ENCODE measurements around the gene RRAS. TPM values are rescaled to one million over a fixed set of nuclear protein-coding genes. Genes with fewer than 3 reads are reported as not detected.

Gene RRAS
- total and polyA plus RNA-seq, 2 of the 4 experiments (the other 2 are of a cell fraction), result 50.2 to 241 TPM

- POLR2A ChIA-PET (ENCODE audit: unreplicated experiment), result no interaction called here
- H2BK120ac ChIP-seq (ENCODE audit: low read depth, low read length), result no peak overlapping the region
- 100% methylated on average over 2 of the region's 15 CpGs; no CpG with 5 or more reads in 1 of the 2 experiments for WGBS, 2 experiments (ENCODE audit: extremely low coverage in 2 of 2, insufficient read length in 1 of 2)
- H3K4me2 ChIP-seq (ENCODE audit: low read depth, low read length), result no peak overlapping the region
- H2AK5ac ChIP-seq (ENCODE audit: low read depth, low read length), result no peak overlapping the region
- H3K4ac ChIP-seq (ENCODE audit: low read depth, low read length), result no peak overlapping the region
- no peak overlapping the region for H3K23ac ChIP-seq (ENCODE audit: low read depth, low read length)
- no peak overlapping the region for H4K8ac ChIP-seq (ENCODE audit: low read depth in 2 of 2, low read length in 2 of 2)
- no peaks in the 10 kb centered on the region for H3K9me3 ChIP-seq (ENCODE audit: control insufficient read depth, insufficient read depth, low read length)
- CTCF ChIA-PET, result no interaction called here
- DNase-seq, result no peak
- H3K18ac ChIP-seq (ENCODE audit: low read depth, low read length), result no peak overlapping the region
- H3K27me3 ChIP-seq (ENCODE audit: control insufficient read depth, insufficient read depth, low read length), result no peaks in the 10 kb centered on the region
- H3K4me1 ChIP-seq (ENCODE audit: control insufficient read depth, insufficient read depth, low read length), result peaks cover 7% of the 10 kb centered on the region; the same call in 1 of the 2 replicates
- peaks cover 3% of the 10 kb centered on the region; the same call in 1 of the 2 replicates for H3K9me1 ChIP-seq (ENCODE audit: insufficient read depth, low read length)
- H3K14ac ChIP-seq (replicated peaks; ENCODE audit: low read depth, low read length), result no peak overlapping the region
- H2BK15ac ChIP-seq (ENCODE audit: low read depth, low read length), result no peak overlapping the region
- TF ChIP-seq SMC3 (IDR thresholded peaks at IDR 0.05; ENCODE audit: low read depth, low read length), result no peak
- no peak for TF ChIP-seq POLR2A (IDR thresholded peaks at IDR 0.05; ENCODE audit: low read depth, low read length)
- no peak for TF ChIP-seq ELK1 (IDR thresholded peaks at IDR 0.05; ENCODE audit: borderline replicate concordance, low read depth, low read length)
- TF ChIP-seq MAFK (IDR thresholded peaks at IDR 0.05; ENCODE audit: low read depth, low read length), result no peak
- TF ChIP-seq NFE2L2 (IDR thresholded peaks at IDR 0.05; ENCODE audit: low read depth, low read length), result no peak
- TF ChIP-seq MAZ (IDR thresholded peaks at IDR 0.05; ENCODE audit: borderline replicate concordance, low read depth, low read length), result no peak
- TF ChIP-seq CHD1 (IDR thresholded peaks at IDR 0.05; ENCODE audit: low read depth, low read length), result no peak
- TF ChIP-seq RFX5 (IDR thresholded peaks at IDR 0.05; ENCODE audit: low read depth, low read length), result no peak
- no peak for TF ChIP-seq RAD21 (IDR thresholded peaks at IDR 0.05; ENCODE audit: low read length)
- no peak for TF ChIP-seq FOS (IDR thresholded peaks at IDR 0.05; ENCODE audit: low read depth, low read length)
- TF ChIP-seq CTCF (conservative IDR thresholded peaks at IDR 0.05; ENCODE audit: low read depth, low read length), result no peak
- TF ChIP-seq CEBPB (IDR thresholded peaks at IDR 0.05; ENCODE audit: low read depth, low read length), result no peak
- no peak for TF ChIP-seq RCOR1 (IDR thresholded peaks at IDR 0.05; ENCODE audit: insufficient replicate concordance, low read length)
- no peak for TF ChIP-seq MXI1 (IDR thresholded peaks at IDR 0.05; ENCODE audit: borderline replicate concordance, low read depth, low read length)
- TF ChIP-seq, protein P1, sequence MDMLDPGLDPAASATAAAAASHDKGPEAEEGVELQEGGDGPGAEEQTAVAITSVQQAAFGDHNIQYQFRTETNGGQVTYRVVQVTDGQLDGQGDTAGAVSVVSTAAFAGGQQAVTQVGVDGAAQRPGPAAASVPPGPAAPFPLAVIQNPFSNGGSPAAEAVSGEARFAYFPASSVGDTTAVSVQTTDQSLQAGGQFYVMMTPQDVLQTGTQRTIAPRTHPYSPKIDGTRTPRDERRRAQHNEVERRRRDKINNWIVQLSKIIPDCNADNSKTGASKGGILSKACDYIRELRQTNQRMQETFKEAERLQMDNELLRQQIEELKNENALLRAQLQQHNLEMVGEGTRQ (IDR thresholded peaks at IDR 0.05; ENCODE audit: low read depth, low read length), result no peak
- no peak for TF ChIP-seq BHLHE40 (IDR thresholded peaks at IDR 0.05; ENCODE audit: low read depth, low read length)
- in situ Hi-C loops (cut with MboI; ENCODE audit: low sequenced_read_pairs), result no loop called here
- H3K4me3 ChIP-seq (ENCODE audit: insufficient read depth, low read depth, low read length), result no peak overlapping the region
- dilution Hi-C loops (cut with HindIII; ENCODE audit: low sequenced_read_pairs, unreplicated experiment), result no loop called here
- H2BK20ac ChIP-seq (ENCODE audit: low read depth, low read length), result no peak overlapping the region
- intact Hi-C loops (cut with micrococcal nuclease), result no loop called here
- no peak overlapping the region for H4K91ac ChIP-seq (ENCODE audit: insufficient read depth, low read depth, low read length)
- H3K27ac ChIP-seq (ENCODE audit: insufficient read depth, low read length), result no peak overlapping the region
- no TSS peak for BruUV-seq (replicated peaks)
- no peak overlapping the region for H3K9ac ChIP-seq (ENCODE audit: low read depth, low read length)
- peaks cover 42% of the 10 kb centered on the region for H4K20me1 ChIP-seq (ENCODE audit: insufficient read depth, low read length)
- no peak overlapping the region for H3K56ac ChIP-seq (ENCODE audit: extremely low read depth, insufficient read depth, low read length)
- H2AK9ac ChIP-seq (replicated peaks; ENCODE audit: low read depth, low read length, poor library complexity), result no peak overlapping the region
- H3K79me1 ChIP-seq (ENCODE audit: low read depth in 1 of 2, low read length in 2 of 2), result peaks cover 18 to 47% of the 10 kb centered on the region in 2 experiments
- H2AFZ ChIP-seq (replicated peaks; ENCODE audit: low read length, poor library complexity), result no peak overlapping the region
- no peak overlapping the region for H2BK5ac ChIP-seq (ENCODE audit: low read depth, low read length, poor library complexity, severe bottlenecking)
- peaks cover 57% of the 10 kb centered on the region for H3K36me3 ChIP-seq (ENCODE audit: control insufficient read depth, insufficient read depth, low read length)
- no peak overlapping the region for H4K5ac ChIP-seq (ENCODE audit: low read depth, low read length)
- ATAC-seq (ENCODE audit: low read depth), result no peak
Observed at GRCh38 chr19:49596407-49596806, 43.5 kb downstream of the RRAS start.

All from IMR-90 (cell line).